CD4-positive, CD25-positive, alpha-beta regulatory T cell (primary cell): ENCODE results near the gene SLC38A5. TPM values are rescaled to one million over a fixed set of nuclear protein-coding genes. Genes with fewer than 3 reads are reported as not detected.
A peak's percentile ranks its signal among the peaks of the same experiment; 100 is the strongest.

ENCODE experiments used
- ATAC-seq, 2 donors: fragments of 150-1000 bp; cut with Tn5 transposase; one replicate each; pipeline ENCODE4 v1.10.0; 2021; ENCODE audit warnings: low read depth in 2 of 2, moderate number of reproducible peaks in 2 of 2, moderate library complexity in 1 of 2
- DNase-seq, 3 donors: peaks; one replicate each; pipeline versions ENCODE4 v3.0.0 to v3.0.0-alpha.2; 2012 to 2022; ENCODE audit warnings: mixed read lengths in 1 of 3
- H3K27ac ChIP-seq: one replicate; pipeline ENCODE4 v1.7.0; 2013; ENCODE audit warnings: mild to moderate bottlenecking, low read length; ENCODE audit not compliant: insufficient read depth, poor library complexity, severe bottlenecking
- H3K27me3 ChIP-seq: one replicate; pipeline ENCODE4 v1.7.0; 2013; ENCODE audit warnings: low read length; ENCODE audit not compliant: control insufficient read depth, insufficient read depth
- H3K36me3 ChIP-seq: one replicate; pipeline ENCODE4 v1.7.0; 2013; ENCODE audit warnings: mild to moderate bottlenecking, low read length, moderate library complexity; ENCODE audit not compliant: control insufficient read depth, insufficient read depth
- H3K4me1 ChIP-seq: 2 replicates; pipeline ENCODE4 v1.7.0; 2013; ENCODE audit warnings: mild to moderate bottlenecking, low read length; ENCODE audit not compliant: insufficient read depth, control insufficient read depth, poor library complexity, severe bottlenecking
- H3K4me3 ChIP-seq: one replicate; pipeline ENCODE4 v1.7.0; 2013; ENCODE audit warnings: low read depth, mild to moderate bottlenecking, low read length, moderate library complexity
- H3K9me3 ChIP-seq, 2 experiments: 1 replicate in 1 of 2; 2 replicates in 1 of 2; pipeline ENCODE4 v1.7.0; 2013; ENCODE audit warnings: low read length in 2 of 2, mild to moderate bottlenecking in 1 of 2, moderate library complexity in 1 of 2; ENCODE audit not compliant: control insufficient read depth in 2 of 2
- H3K27ac Mint-ChIP-seq, 3 donors: one replicate each; pipeline ENCODE4 v1.8.0; 2020 to 2022; ENCODE audit warnings: mild to moderate bottlenecking in 3 of 3, mixed read lengths in 3 of 3, moderate library complexity in 2 of 3
- H3K27me3 Mint-ChIP-seq: one replicate; pipeline ENCODE4 v1.8.0; 2022; ENCODE audit warnings: mild to moderate bottlenecking, mixed read lengths
- H3K36me3 Mint-ChIP-seq: one replicate; pipeline ENCODE4 v1.8.0; 2020; ENCODE audit warnings: mixed read lengths
- H3K4me1 Mint-ChIP-seq, 4 donors: one replicate each; pipeline ENCODE4 v1.8.0; 2020 to 2022; ENCODE audit warnings: mixed read lengths in 4 of 4, mild to moderate bottlenecking in 1 of 4
- H3K4me3 Mint-ChIP-seq, 4 donors: one replicate each; pipeline ENCODE4 v1.8.0; 2020 to 2022; ENCODE audit warnings: mild to moderate bottlenecking in 4 of 4, mixed read lengths in 4 of 4, moderate library complexity in 3 of 4
- H3K9me3 Mint-ChIP-seq, 7 donors: one replicate each; pipeline ENCODE4 v1.8.0; 2020 to 2022; ENCODE audit warnings: mixed read lengths in 7 of 7, mild to moderate bottlenecking in 3 of 7, moderate library complexity in 2 of 7
- polyA plus RNA-seq, 4 donors: library from polyadenylated mRNA; unstranded; fragments of 300-500 nt; fragmentation: Illumina TruSeq; gene quantifications; one replicate each; pipeline ENCODE4 v1.2.3, GENCODE V29; 2021
- total RNA-seq: library from RNA; stranded (reverse); gene quantifications from one replicate; pipeline ENCODE4 v1.2.3, GENCODE V29; 2022

The SLC38A5 gene
- total and polyA plus RNA-seq, 5 donors from 2014 or later: 12.9 to 23.7 (median 21.6) TPM

GRCh38 chrX:48513670-48514069 is 43.6 kb upstream of the SLC38A5 start:
- Mint-ChIP-seq H3K27ac (no peak overlapping the region), H3K4me3 (peak overlapping the region in 1 of 4 donors; percentile 40), H3K27me3 (no peaks in the 10 kb centered on the region), H3K36me3 (peaks cover 13% of the 10 kb centered on the region), H3K4me1 (peaks cover 5 to 25% (median 13%) of the 10 kb centered on the region in 4 donors), H3K9me3 (no peaks in the 10 kb centered on the region)
- H3K27me3 ChIP-seq: no peaks in the 10 kb centered on the region
- H3K4me1 ChIP-seq: peaks cover 6% of the 10 kb centered on the region
- no peaks in the 10 kb centered on the region for H3K36me3 ChIP-seq
- ATAC-seq (no peak), DNase-seq (no peak)
- no peak overlapping the region for H3K4me3 ChIP-seq
- no peak overlapping the region for H3K27ac ChIP-seq
- no peaks in the 10 kb centered on the region for H3K9me3 ChIP-seq

DNA sequence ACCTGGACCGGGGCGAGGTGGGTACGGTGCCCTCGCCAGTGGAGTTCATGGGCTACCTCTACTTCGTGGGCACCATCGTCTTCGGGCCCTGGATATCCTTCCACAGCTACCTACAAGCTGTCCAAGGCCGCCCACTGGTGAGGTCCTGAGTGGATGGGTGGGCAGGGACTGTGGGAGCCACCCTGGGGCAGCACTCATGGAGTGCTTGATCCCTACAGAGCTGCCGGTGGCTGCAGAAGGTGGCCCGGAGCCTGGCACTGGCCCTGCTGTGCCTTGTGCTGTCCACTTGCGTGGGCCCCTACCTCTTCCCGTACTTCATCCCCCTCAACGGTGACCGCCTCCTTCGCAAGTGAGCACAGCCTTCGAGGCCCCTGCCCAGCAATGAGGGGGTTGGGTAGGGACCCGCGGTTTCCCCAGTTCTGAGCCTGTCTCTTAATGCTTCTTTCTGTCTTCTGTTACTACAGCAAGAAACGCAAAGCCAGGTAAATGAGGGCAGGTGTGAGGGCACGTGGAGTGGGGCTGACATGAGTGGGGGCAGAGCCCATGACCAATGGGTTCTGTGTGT is 42.4 kb upstream of the SLC38A5 start:
- no peak overlapping the region for H3K27ac Mint-ChIP-seq
- peaks cover 5 to 30% (median 13%) of the 10 kb centered on the region in 4 donors for H3K4me1 Mint-ChIP-seq
- H3K4me3 ChIP-seq: no peak overlapping the region
- no peak for ATAC-seq
- H3K27me3 ChIP-seq: no peaks in the 10 kb centered on the region
- DNase-seq: no peak
- peaks cover 6% of the 10 kb centered on the region for H3K4me1 ChIP-seq
- H3K9me3 ChIP-seq: no peaks in the 10 kb centered on the region
- H3K27ac ChIP-seq: no peak overlapping the region
- H3K27me3 Mint-ChIP-seq: no peaks in the 10 kb centered on the region
- H3K4me3 Mint-ChIP-seq: peak overlapping the region in 1 of 4 donors; percentile 23
- H3K36me3 Mint-ChIP-seq: peaks cover 13% of the 10 kb centered on the region
- no peaks in the 10 kb centered on the region for H3K36me3 ChIP-seq
- H3K9me3 Mint-ChIP-seq: no peaks in the 10 kb centered on the region

DNA sequence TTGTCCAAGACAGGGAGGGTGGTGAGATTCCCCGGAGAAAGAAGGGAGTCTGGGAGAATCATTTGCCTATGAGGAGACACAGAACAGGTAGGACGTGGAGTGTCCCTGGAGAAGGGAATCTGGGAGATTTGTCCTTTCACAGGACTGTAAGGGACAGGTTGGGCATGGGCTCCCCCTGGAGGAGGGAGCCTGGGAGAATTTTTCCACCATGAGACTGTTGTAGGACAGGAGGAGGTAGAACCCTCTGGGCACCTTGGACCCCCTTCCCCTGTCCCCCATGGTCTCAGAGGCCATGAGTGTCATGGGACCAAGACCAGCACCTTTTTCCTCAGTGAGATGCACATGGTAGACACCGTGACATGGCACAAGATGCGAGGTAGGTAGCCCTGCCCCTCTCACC is 41.5 kb upstream of the SLC38A5 start:
- Mint-ChIP-seq H3K4me3 (peak overlapping the region in 1 of 4 donors; percentile 13), H3K9me3 (no peaks in the 10 kb centered on the region), H3K36me3 (peaks cover 13% of the 10 kb centered on the region), H3K4me1 (peaks cover 5 to 33% (median 13%) of the 10 kb centered on the region in 4 donors), H3K27ac (no peak overlapping the region), H3K27me3 (no peaks in the 10 kb centered on the region)
- Histone ChIP-seq H3K27me3 (no peaks in the 10 kb centered on the region), H3K27ac (no peak overlapping the region), H3K36me3 (no peaks in the 10 kb centered on the region), H3K4me3 (no peak overlapping the region), H3K4me1 (peaks cover 6% of the 10 kb centered on the region), H3K9me3 (no peaks in the 10 kb centered on the region)
- DNase-seq: no peak
- ATAC-seq: no peak

DNA sequence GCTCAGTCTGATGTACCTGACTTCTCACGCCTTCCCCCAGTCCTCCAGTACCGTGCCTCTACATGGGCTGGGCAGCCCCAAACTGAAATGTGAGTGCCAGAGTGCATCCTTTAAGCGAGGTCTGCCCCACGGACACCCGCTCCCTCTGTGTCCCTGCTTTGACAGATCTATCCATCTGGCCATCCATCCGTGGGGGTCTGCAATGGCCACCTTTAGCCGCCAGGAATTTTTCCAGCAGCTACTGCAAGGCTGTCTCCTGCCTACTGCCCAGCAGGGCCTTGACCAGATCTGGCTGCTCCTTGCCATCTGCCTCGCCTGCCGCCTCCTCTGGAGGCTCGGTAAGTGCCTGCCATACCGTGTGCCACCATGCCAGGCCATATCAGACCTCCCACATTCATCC is 39.6 kb upstream of the SLC38A5 start:
- H3K4me1 Mint-ChIP-seq: peaks cover 5 to 31% (median 10%) of the 10 kb centered on the region in 4 donors

DNA sequence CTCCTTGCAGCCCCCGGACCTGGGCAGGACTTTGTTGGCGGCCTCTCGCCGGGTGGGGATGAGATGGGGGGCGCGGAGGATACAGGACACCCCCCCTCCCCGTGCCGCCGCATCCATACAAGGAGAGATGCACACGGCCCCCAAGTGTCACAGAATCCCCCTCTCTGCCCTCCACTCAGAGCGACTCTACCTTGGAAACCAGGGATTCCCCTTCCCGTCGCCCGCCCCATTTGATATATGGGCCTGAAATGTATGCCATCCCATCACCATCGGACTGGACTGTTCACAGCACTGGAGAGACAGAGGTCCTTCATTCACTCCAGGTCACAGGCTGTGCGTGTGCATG is 39.2 kb upstream of the SLC38A5 start:
- DNase-seq (peak in 1 of 3 donors; percentile 7), ATAC-seq (no peak)
- H3K4me3 ChIP-seq: peak overlapping the region; percentile 61
- Mint-ChIP-seq H3K27me3 (no peaks in the 10 kb centered on the region), H3K27ac (peak overlapping the region in 2 of 3 donors; percentile 96), H3K4me3 (peak overlapping the region; percentile 90 to 97 (median 92)), H3K4me1 (peaks cover 5 to 31% (median 10%) of the 10 kb centered on the region in 4 donors), H3K36me3 (peaks cover 5% of the 10 kb centered on the region), H3K9me3 (no peaks in the 10 kb centered on the region)
- no peaks in the 10 kb centered on the region for H3K36me3 ChIP-seq
- H3K27ac ChIP-seq: peak overlapping the region; percentile 68
- no peaks in the 10 kb centered on the region for H3K27me3 ChIP-seq
- peaks cover 6% of the 10 kb centered on the region for H3K4me1 ChIP-seq
- H3K9me3 ChIP-seq: no peaks in the 10 kb centered on the region

More for the DNA sequence above, 39.6 kb upstream of the SLC38A5 start:
- no peaks in the 10 kb centered on the region for H3K9me3 ChIP-seq
- DNase-seq: peak in 1 of 3 donors; percentile 10
- H3K27ac ChIP-seq: peak overlapping the region; percentile 68
- H3K27ac Mint-ChIP-seq: peak overlapping the region in 2 of 3 donors; percentile 96
- H3K27me3 Mint-ChIP-seq: no peaks in the 10 kb centered on the region
- peak overlapping the region; percentile 61 for H3K4me3 ChIP-seq
- H3K36me3 Mint-ChIP-seq: peaks cover 7% of the 10 kb centered on the region
- no peaks in the 10 kb centered on the region for H3K36me3 ChIP-seq
- H3K4me3 Mint-ChIP-seq: peak overlapping the region; percentile 90 to 97 (median 92)
- H3K27me3 ChIP-seq: no peaks in the 10 kb centered on the region
- peaks cover 6% of the 10 kb centered on the region for H3K4me1 ChIP-seq
- ATAC-seq: no peak
- no peaks in the 10 kb centered on the region for H3K9me3 Mint-ChIP-seq

DNA sequence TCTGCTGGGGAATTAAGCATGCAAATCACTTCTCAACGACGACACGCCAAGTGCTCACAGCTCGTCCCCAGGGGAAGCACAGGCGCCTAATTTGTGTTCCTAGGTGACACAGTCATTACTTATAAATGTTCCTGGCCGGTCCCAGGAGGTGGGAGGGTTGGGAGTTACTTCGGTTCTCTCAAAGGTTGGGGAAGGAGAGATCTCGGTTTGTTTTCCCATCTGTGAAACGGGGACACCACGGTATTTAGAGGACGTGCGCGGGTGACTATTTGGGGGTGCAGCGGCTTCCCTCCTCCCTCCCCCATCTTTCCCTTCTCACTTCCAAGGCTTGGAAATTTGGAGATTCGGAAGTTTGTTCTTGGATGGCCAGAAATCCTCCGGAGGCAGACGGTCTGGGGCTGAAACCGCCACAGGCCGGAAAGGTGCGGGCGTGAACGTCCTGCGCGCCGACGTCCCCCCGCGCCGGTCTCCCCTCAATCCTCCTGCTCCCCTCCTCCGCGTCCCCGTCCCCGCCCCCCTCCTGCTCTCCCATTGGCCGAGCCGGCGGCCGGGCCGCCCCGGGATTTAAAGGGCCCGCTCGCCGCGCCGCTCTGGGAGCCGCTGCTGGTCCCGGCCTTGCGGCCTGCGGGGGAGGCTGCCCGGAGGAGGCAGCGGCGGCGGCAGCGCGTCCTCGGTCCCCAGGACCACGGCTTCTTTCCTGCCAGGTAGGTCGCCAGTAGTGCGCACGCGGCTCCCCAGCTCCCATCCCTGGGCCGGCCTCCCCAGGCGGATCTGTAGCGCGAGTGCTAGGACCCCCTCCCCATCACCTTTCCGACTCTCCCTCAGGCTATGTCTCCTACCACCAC is 38.6 kb upstream of the SLC38A5 start, which contains the start of gene PORCN:
Gene PORCN (plus strand): TSS at position 593 of the 845 bp plus-strand sequence. CDS start 829 bp downstream, outside the sequence.
- Histone ChIP-seq H3K4me3 (peak within 1 kb of the TSS; percentile 75), H3K36me3 (no peaks in the 10 kb centered on the region), H3K9me3 (no peaks in the 10 kb centered on the region), H3K4me1 (peaks cover 6% of the 10 kb centered on the region), H3K27ac (peak within 1 kb of the TSS; percentile 68), H3K27me3 (no peaks in the 10 kb centered on the region)
- Mint-ChIP-seq H3K36me3 (peaks cover 7% of the 10 kb centered on the region), H3K27ac (peak within 1 kb of the TSS; percentile 60 to 96 (median 96)), H3K27me3 (no peaks in the 10 kb centered on the region), H3K4me3 (peak within 1 kb of the TSS; percentile 90 to 97 (median 93)), H3K4me1 (peaks cover 5 to 31% (median 10%) of the 10 kb centered on the region in 4 donors), H3K9me3 (no peaks in the 10 kb centered on the region)
- DNase-seq (peak; percentile 64 to 84 (median 73)), ATAC-seq (peak; percentile 93)

DNA sequence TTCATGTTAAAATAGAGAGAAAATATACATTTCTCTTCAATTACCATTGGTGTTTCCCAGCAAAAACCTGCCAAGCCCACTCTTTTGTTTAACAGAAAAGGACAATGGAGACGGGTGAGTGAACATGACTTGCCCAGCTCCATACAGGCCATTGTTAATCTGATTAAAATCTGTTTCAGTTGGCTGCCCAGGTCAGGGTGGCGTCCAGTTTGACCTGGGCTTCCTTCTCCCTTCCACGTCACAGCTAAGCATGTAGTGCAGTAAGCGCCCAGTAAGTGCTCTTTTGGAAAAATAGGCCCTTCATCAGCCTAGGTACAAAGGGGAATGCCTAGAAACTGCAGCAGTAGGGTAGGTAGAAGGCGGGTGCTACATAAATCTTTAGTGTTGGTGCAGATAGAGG is 37.2 kb upstream of the SLC38A5 start:
- no peak for ATAC-seq
- Mint-ChIP-seq H3K27me3 (no peaks in the 10 kb centered on the region), H3K36me3 (peaks cover 7% of the 10 kb centered on the region), H3K4me3 (peak overlapping the region in 3 of 4 donors; percentile 36 to 97 (median 54)), H3K27ac (peak overlapping the region in 1 of 3 donors; percentile 51), H3K9me3 (no peaks in the 10 kb centered on the region), H3K4me1 (peaks cover 5 to 24% (median 8%) of the 10 kb centered on the region in 4 donors)
- no peak for DNase-seq
- H3K27ac ChIP-seq: no peak overlapping the region
- no peak overlapping the region for H3K4me3 ChIP-seq
- H3K36me3 ChIP-seq: no peaks in the 10 kb centered on the region
- H3K4me1 ChIP-seq: peaks cover 6% of the 10 kb centered on the region
- no peaks in the 10 kb centered on the region for H3K9me3 ChIP-seq
- no peaks in the 10 kb centered on the region for H3K27me3 ChIP-seq
